ENCODE data around the gene OMP.

GRCh38 chr11:77081381-77081851 is 21.2 kb upstream of the OMP start:
- no peak for TF ChIP-seq POLR2A (IDR thresholded peaks at IDR 0.05; ENCODE audit: low read depth, low read length)
- TF ChIP-seq POLR2AphosphoS5 (IDR thresholded peaks at IDR 0.05; ENCODE audit: low read depth, low read length), result no peak
- TF ChIP-seq TAF1 (IDR thresholded peaks at IDR 0.05; ENCODE audit: borderline replicate concordance, low read depth, low read length), result no peak

Measured in GM12892 (cell line).